ENCODE measurements around the gene KIF24.
"Not testable (repeated sequence)": the region's sequence is repeated elsewhere in the genome, so short reads cannot be mapped to it uniquely, and the experiment has no call there.

KIF24 gene, protein sequence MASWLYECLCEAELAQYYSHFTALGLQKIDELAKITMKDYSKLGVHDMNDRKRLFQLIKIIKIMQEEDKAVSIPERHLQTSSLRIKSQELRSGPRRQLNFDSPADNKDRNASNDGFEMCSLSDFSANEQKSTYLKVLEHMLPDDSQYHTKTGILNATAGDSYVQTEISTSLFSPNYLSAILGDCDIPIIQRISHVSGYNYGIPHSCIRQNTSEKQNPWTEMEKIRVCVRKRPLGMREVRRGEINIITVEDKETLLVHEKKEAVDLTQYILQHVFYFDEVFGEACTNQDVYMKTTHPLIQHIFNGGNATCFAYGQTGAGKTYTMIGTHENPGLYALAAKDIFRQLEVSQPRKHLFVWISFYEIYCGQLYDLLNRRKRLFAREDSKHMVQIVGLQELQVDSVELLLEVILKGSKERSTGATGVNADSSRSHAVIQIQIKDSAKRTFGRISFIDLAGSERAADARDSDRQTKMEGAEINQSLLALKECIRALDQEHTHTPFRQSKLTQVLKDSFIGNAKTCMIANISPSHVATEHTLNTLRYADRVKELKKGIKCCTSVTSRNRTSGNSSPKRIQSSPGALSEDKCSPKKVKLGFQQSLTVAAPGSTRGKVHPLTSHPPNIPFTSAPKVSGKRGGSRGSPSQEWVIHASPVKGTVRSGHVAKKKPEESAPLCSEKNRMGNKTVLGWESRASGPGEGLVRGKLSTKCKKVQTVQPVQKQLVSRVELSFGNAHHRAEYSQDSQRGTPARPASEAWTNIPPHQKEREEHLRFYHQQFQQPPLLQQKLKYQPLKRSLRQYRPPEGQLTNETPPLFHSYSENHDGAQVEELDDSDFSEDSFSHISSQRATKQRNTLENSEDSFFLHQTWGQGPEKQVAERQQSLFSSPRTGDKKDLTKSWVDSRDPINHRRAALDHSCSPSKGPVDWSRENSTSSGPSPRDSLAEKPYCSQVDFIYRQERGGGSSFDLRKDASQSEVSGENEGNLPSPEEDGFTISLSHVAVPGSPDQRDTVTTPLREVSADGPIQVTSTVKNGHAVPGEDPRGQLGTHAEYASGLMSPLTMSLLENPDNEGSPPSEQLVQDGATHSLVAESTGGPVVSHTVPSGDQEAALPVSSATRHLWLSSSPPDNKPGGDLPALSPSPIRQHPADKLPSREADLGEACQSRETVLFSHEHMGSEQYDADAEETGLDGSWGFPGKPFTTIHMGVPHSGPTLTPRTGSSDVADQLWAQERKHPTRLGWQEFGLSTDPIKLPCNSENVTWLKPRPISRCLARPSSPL (N-terminal part only)

DNA sequence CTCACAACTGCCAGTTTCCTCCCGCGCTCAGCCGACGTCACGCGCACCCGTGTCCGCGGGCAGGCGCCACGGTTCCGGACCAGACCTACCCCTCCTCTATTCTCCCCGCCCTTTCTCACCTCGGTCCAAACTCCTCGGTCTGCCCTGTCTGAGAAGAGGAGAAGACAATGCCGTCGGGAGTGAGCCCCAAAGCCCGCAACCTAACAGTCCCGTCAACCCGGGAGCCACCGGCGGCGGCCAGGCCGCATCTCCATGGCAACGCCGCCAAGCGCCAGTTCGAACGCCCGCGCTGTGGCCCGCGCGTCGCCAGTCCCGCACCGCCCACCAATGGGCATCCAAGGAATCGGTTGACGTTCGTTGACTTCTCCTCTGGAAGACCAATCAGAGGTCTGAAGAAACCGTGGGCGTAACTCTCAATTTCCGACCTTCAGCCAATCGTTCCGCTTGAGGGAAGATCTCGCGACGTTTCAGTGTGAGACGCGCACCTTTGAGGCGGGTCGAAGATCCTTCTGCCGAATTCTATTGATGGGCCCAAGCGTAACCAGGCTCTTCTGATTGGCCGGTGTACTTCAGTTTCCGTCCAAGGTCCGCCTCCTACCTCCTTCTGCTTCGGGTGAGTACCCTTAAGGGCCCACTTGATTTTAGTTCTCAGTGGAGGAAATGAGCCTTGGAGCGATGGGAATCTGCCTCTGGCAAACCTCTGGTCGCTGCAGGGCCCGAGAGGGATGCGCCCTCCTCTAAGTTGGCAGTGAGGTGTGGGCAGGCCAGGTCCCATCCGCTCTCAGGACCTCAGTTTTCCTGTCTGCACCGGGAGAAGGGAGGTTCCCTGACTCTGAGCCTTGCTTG, at the start of gene KIF24, which contains the start of gene NUDT2:
Gene KIF24 (minus strand): TSS at position 282 of the 846 bp plus-strand sequence. CDS start 17,922 bp downstream, outside the sequence.
Gene NUDT2 (plus strand): TSS at position 583 of the 846 bp plus-strand sequence. CDS start 9,471 bp downstream, outside the sequence.
- DNase-seq (ENCODE audit: low spot score) = peak; percentile 96

DNA sequence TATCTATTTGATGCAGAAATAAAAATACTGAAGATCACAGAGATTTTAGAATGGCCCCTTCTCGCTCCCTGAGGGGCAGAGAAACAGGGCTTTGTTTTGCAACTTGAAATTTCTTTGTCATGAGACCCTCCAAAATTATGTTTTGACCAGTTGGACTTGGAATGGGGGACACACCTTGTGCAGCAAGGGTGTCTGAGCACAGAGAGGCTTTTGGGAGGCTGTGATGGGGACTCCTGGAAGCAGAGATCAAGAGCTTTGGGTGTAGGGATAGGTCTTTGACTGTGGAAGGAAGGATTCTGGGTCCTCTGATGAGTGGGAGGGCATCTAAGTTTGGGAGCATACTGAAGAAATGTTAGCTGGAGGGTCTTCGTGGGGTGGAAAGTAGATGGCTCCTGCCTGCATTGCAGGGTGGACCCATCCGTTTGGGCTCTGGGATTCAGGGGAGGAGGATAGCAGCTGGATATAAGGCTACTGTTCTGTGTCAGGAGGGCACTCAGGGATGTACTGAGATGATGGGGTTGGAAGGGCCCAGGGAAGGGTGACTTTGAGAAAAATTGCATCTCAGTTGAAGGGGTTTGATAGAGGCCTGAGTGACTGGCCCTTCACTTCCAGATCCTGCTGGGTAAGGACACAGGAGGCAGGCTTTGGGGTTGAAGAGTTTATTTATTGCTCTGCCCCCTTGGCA, 49.5 kb upstream of the KIF24 start:
- no peak for DNase-seq (ENCODE audit: low spot score)

DNA sequence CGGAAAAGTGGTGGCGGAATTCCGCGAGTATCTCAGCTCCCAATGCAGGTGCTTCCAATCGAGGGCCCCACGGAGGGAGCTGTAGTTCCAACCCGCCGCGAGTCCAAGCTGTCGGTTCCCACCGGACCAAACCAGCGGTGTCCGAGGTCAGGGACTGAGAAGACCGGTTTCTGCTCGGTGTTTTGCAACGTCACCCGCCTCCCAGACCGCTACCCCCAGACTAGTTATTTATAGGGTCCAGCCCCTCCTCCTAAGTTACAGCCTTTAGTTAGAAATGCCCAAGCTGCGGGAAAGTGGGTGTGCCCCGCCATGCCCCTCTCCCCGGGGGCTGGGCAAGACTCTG, 48.3 kb upstream of the KIF24 start:
- peak; percentile 45 for DNase-seq (ENCODE audit: low spot score)

DNA sequence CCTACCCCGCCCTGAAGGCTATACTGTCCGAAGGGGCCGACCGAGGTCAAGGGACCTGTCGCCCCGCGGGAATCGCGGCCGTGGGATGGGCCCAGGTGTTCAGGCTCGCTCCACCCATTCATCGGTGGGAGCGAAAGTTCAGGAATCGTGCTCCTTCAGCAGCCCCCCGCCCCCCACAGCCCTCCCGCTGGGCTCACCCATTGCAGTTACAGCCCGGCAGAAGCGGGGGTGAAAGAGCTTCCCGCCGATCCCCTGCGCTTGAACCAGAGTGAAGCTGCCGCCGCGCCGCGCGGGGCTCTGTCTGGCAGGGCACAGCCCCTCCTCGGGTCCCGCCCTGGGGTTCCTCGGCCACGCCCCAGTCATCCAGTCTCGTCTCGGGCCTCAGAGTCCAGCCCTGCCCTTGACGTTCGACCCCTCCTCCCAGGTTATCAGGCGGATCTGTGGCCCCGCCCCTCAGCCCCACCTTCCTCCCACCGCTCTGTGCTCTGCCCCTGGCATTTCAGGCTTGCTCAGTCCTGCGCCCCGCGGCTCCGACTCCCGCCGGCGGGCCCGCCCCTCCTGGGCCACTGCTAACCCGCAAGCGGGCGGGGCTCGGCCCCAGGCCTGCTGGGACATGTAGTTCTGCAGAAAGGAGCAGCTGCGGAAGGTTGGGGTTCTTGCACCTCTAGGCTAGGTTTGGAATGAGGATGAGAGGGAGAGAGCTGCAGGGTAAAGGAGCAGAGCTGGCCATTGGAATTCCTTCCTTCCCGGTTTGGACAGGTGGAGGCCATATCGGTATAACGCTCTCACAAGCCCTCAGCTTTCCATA, 47.7 kb upstream of the KIF24 start, which contains the start of gene MYORG:
Gene MYORG (minus strand): TSS at position 303 of the 808 bp plus-strand sequence. CDS start 3,955 bp downstream, outside the sequence.
- peak; percentile 94 for DNase-seq (ENCODE audit: low spot score)

DNA sequence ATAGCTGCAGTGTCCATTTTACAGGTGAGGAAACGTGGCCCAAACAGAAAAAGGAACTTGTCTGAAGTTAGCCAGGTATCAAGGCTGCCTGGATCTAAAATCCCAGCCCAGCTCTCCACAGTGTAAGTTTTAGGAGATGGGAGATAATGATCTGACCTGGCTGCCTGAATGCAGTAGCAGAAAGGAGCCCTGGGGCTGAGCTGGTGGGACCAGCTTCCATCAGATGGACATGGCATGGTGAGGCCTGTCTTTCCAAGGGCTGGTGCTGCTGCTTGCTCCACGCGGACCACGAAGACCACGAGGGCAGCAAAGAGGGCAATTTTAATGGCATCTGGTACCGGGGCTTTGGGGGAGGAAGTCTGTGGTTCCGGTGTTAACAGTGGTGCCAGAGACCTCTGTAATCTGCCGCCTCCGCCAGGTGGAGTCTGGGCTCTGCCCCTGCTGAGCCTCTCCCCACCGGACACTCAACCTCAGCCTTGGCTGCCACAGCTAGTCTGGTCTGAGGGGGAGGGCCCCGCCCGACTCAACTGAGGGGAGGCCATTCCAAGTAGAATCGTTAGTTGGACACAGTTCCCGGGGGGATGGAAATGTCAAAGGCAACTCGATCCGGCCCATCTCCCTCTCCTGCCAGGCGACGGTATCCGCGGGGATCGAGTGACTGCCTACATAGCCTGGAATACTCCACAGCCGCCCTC, 47.0 kb upstream of the KIF24 start:
- DNase-seq (ENCODE audit: low spot score) = no peak

DNA sequence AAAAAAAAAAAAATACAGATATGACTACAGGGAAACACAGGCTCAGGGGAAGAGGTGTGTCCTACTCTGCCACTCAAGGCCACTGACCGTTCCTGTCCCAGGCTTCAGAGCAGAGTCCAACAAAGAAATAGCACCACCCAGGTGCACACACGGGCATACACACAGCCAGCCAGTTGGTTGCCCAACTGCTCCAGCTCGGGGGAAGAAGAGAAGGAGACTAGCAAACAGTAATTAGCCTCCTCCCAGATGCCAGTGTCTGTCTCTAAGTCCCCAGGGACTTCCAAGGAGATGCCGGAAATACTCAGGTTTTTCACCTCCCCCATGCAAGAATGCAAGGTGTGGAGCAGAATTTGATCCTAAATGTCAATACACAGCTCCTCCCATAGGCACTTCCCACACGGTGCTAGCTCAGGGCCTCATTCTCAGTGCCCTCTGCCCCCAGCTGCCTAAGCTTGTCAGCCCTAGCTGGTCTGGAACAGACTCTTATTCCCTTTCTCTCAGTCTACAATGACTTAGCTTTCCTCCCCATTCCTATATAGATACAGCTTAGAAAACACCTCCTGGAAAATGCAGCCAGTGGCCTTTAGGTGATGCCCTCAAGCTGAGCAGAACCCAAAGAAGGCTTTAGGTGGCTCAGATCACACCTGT, 46.0 kb upstream of the KIF24 start:
- no peak for DNase-seq (ENCODE audit: low spot score)

DNA sequence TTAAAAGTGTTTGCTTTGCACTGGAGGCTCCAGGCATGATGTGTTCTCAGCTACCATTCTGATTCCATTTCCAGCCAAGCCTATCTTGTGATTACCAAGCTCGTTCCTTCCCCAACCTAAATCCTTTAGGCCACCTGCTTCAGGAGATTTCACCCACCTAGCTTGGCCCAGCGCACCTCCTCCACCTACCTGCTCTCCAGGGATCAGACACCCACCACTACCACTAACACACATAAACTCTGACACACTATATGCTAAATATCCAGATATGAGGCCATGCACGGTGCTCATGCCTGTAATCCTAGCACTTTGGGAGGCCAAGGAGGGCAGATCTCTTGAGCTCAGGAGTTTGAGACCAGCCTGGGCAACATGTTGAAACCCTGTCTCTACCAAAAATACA, 45.3 kb upstream of the KIF24 start:
- no peak for DNase-seq (ENCODE audit: low spot score)

DNA sequence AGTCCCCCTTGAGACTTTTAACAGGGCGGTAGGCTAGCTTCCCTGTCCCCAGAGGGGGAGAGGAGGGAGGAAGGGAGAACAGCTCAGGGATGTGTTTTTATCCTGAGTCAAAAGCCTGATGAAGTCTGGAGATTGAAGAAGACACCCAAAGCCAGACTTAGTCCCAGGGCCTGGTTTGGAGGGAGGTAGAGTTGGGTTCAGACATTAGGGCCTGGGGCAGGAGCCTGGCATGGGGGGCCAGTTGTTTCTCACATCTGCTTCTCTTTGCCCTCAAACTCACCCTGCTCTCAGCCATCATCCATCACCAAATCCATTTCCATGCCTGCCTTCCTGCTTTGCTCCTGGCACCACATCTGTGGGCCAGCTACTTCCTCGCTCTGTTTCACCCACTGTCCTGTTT, 44.7 kb upstream of the KIF24 start:
- DNase-seq (ENCODE audit: low spot score) = no peak

DNA sequence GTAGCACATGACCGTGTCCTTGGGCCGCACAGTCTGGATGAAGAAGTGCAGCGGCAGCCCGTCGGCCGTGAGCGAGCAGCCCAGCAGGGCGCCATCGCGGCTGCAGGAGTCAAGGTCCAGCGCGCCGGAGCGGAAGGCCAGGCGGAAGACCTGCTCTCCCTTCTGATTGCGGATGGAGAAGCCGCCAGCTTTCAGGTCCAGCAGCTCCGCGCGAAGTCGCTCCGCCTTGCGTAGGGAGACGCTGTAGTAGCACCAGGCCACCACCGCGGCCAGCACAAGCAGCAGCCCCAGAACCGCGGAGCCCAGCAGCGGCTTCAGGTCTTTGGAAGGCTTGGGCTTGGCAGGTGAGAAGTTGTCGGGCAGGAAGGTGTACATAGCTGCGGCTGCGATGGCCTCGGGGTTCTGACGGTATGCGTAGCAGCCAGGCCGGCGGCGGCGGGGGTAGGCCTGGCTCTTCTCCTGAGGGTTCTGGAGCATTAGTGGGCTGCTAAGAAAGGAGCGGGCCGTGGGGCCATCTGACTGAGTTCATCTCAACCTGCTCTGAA, 43.5 kb upstream of the KIF24 start:
- no peak for DNase-seq (ENCODE audit: low spot score)

DNA sequence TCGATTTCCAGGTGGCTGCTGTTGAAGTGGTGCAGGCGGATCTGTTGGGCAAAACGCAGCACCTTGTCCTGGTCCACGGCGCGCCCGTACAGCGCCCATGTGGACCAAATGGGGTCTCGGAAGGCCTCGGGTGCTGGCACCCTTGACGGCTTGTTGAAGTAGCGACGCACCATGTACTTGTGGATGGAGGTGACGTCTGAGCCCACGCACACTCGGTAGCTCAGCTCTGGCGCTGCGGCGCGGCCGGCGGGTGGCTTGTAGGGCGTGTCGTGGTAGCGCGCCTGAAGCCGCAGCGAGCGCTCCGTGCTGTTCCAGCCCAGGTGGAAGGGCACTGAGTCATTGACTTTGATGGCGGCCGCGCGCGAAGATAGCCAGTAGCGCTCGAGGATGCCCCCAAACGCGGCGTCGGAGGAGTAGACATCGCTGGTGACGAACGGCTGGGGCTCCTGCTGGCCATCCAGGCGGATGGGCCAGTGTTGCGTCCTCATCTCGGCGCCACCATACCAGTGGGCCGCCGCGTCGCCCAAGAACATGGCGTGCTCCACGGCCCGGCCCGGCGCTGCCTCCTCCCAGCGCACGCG, 42.9 kb upstream of the KIF24 start:
- DNase-seq (ENCODE audit: low spot score) = no peak

DNA sequence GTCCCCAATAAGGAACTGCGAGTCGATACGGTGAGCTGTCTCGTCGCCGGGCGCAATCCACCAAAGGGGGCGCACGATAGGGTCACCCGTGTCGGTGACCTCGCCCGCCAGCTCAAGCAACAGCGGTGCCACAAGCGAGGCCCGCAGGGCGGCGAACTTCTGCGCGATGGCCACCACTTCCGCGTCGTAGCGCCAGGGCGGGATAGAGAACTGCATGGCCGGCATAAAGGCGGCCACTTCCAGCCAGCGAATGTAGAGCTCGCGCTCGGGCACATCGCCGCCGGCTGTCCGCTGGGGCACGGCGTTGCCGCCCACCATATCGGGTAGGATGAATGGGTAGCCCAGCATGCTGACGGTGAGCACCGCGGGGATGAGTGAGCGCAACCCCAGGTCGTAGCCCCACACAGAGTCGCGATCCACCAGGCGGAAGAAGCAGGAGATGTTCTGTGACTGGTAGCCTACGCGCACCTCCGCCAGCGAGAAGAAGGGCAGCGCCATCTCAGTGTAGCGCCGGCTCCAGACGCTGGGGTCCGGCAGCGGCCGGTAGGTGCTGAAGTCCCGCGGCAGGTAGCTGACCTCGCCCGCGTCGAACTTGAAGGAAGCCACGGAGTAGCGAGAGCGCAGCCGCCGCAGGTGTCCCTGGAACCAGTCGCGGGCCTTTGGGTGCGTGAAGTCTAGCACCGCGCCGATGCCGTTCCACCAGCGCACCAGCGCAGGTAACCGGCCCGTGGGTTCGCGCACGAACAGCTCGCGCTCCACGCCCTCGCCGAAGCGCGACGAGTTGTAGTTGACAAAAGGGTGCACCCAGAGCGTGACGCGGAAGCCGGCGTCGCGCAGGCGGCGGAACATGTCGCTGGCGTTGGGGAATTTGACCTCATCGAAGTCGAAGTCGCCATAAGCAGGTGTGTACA, 42.2 kb upstream of the KIF24 start:
- DNase-seq (ENCODE audit: low spot score) = no peak

DNA sequence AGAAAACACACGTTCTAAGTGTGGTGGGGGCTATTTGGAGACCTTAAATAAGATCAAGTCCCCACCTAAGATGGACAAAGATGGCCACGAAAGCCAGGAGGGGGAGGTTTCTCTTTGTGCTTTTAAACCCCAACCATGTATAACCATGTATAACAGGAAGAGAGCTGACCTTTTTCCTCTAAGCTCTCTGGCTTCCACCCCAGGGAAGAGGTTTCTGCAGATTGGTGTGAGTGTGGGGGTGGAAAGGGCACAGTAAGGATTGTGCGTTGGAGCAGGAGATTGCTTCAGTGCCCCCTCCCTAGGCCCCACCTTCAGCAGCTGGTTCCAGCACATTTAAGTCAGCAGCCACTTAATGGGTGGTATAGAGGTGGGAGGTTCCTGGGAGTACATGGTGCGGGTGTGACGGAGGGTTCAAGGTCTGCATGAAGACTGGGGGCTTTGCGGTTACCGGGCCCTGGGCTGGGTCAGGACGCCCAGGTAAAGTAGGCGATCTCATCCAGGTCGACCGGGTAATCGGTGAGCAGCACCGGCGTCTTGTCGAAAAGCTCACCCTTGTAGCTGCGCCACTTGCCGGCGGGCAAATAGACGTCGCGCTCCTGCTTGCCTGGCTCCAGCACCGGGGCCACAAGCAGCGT, 41.4 kb upstream of the KIF24 start:
- no peak for DNase-seq (ENCODE audit: low spot score)

DNA sequence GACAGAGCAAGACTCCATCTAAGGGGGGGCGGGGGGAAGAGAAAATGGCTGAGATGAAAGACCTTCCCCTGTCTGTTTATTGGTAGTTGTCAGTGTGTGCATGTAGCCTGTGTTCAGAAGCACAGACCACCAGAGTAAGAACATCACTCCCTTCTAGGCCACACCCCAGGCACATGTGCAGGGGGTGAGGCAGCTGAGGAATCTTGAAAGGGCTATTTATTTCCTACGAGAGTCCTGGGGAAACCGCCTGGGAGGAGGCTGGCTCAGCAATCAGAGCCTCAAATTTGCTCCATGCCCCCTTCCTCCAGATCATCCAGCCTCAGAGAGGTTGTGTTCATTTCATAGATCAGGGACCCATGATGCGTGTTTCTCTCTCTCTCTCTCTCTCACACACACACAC, 40.6 kb upstream of the KIF24 start:
- DNase-seq (ENCODE audit: low spot score) = no peak

DNA sequence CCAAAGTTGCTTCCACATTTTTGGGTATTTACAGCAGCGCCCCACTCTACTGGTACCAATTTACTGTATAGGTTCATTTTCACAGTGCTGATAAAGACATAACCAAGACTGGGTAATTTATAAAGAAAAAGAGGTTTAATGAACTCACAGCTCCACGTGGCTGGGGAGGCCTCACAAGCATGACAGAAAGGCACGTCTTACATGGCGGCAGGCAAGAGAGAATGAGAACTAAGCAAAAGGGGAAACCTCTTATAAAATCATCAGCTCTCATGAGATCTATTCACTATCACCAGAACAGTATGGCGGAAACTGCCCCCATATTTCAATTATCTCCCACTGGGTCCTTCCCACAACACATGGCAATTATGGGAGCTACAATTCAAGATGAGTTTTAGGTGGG, 39.7 kb upstream of the KIF24 start:
- DNase-seq (ENCODE audit: low spot score) = not testable (repeated sequence)

DNA sequence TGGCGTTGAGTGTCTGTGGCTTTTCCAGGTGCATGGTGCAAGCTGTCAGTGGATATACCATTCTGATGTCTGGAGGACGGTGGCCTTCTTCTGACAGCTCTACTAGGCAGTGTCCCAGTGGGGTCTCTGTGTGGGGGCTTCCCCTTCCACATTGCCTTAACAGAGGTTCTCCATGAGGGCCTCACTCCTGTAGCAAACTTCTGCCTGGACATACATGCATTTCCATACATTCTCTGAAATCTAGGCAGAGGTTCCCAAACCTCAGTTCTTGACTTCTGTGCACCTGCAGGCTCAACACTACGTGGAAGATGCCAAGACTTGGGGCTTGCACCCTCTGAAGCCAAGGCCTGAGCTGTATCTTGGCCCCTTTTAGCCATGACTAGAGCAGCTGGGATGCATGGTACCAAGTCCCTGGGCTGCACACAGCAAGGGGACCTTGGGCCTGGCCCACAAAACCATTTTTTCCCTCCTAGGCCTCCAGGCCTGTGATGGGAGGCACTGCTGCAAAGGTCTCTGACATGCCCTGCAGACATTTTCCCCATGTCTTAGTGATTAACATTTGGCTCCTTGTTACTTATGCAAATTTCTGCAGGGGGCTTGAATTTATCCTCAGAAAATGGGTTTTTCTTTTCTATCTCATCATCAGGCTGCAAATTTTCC, 38.8 kb upstream of the KIF24 start:
- DNase-seq (ENCODE audit: low spot score) = not testable (repeated sequence)

DNA sequence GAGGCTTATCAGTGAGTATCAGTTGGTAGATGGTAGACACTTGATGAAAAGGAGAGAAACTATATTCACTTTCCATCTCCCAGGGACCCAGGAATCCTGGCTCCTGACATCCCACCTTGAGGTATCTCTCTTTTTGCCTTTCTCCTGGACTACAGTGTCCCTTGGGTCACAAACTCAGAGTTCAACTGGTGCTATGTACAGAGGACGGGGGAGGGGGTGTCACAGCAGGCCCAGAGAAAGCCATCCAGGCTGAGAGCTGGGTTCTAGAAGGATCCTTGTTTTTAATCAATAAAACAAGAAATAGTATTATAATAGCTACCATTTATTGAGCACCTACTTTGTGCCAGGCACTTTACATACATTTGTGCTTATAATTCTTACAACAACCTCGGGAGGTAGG, 37.3 kb upstream of the KIF24 start:
- DNase-seq (ENCODE audit: low spot score) = no peak

Measured in AG08396 (cell line).